CD4-positive, alpha-beta T cell treated with Interleukin-17A for 1 hour (primary cell): ENCODE results near the gene RPGRIP1.

Experiments
- DNase-seq: peaks from one replicate; pipeline ENCODE4 v3.0.0-alpha.2; 2020

The RPGRIP1 gene

DNA sequence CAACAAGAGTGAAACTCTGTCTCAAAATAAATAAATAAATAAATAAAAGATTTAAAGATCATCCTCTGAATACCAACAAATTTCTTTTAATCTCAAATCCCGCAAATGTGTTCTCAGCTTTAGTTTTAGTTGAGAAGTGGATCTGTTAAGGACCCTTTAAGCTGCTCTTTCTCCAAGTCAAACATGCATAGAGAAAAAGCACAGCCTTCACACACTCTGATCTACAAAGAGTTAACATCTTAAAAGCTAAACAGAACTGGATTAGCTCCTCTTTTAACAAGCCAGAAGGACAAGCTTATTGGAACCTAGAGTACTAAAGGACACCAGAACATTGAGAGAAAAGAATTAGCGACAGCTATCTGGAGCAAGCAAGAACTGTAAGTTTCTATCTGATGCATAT lies at the start of gene RPGRIP1:
Gene RPGRIP1 (plus strand): TSS at position 301 of the 400 bp plus-strand sequence. CDS start 7,894 bp downstream, outside the sequence.
- no peak for DNase-seq

GRCh38 chr14:21231020-21231652 lies 48.7 kb upstream of the RPGRIP1 start:
- DNase-seq: peak; percentile 68

GRCh38 chr14:21233457-21234076 lies 46.3 kb upstream of the RPGRIP1 start:
- peak; percentile 51 for DNase-seq

- no peak for DNase-seq
Measured at GRCh38 chr14:21234112-21234511, 45.8 kb upstream of the RPGRIP1 start.

DNA sequence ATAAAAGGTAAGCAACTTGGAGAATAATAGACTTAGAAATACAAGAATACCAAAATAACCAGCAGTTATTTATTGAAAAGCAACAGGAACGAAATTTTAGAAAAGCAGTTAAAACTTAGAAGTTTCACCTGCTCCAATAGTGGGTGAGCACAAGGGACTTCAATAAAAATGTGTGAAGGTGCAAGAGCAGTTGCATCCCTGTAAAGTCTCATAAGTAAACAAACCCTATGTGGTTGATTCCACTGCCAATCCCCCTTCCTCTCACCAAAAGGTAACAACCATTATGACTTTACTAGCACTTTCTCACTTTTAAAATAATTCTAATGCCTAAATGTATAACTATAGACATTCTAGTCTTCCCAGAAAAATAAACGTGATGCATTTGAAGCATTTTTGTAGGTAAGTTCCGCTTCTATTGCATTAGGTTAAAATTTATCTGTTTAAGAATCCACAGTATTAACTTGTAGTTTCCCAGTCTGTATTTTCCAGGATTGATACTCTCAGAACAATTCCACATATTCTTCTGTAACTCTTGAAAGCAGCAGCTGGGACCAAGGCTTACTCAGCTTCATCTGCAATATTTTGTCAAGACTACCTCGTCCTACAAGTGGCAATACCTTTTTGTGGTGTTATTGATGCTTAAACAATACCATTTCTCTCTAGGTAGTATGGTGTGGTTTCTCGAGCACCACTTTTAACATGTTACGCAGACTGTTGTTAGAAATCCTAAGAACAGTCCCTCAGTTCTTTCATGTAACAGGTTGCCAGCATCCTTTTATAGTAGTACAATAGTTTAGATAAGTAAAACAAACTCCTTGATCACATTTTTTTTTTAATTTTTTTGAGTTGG lies 42.7 kb upstream of the RPGRIP1 start:
- no peak for DNase-seq

- no peak for DNase-seq
Measured at GRCh38 chr14:21238823-21239518, 40.9 kb upstream of the RPGRIP1 start.

GRCh38 chr14:21240417-21240816 lies 39.5 kb upstream of the RPGRIP1 start:
- no peak for DNase-seq

GRCh38 chr14:21241218-21241819 lies 38.6 kb upstream of the RPGRIP1 start:
- DNase-seq: peak; percentile 56

- no peak for DNase-seq
Measured at GRCh38 chr14:21244544-21244943, 35.3 kb upstream of the RPGRIP1 start.

GRCh38 chr14:21245813-21246212 lies 34.1 kb upstream of the RPGRIP1 start:
- no peak for DNase-seq

DNA sequence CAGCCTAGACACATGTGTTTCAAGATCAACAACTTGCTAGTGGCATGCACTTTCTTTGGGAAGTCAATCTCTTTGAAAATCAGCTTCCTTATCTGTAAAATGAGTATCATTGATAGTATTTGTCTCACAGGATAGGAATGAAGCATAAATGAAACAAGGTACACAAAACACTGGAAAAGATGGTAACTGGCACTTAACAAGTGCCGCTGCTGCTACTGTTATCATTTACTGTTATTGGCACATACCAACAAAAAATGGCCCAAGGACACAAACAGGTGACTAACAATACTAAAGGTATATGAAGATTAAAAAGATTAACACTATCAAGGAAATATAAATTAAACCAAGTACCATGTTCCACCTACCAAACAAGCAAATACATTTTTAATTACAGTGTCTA lies 31.5 kb upstream of the RPGRIP1 start:
- no peak for DNase-seq

DNA sequence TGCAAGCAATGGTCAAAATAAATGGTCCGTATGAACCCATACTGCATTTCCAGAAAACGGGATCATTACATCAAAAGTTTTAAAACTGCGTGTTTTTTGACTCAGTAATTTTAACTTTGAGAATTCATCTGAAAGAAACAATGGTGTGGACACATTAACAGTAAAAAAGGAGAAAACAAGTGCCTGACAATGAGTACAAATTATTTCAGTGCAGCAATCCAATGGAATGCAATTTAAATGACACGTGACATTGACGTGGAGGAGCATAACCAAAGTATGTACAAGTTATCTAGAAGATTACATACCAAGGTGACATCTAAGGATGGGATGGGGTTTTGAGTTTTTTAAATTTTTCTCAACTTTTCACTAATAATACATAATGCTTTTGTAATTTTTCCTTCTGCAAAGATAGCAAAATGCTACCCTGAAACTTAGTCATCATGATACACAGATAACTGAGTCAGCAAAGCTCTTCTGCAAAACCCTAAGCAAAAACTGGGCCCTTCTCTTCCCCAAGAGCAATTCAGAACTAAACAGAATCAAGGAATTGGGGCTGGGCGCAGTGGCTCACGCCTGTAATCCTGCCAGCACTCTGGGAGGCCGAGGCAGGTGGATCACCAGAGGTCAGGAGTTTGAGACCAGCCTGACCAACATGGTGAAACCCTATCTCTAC lies 31.0 kb upstream of the RPGRIP1 start:
- DNase-seq: no peak

DNA sequence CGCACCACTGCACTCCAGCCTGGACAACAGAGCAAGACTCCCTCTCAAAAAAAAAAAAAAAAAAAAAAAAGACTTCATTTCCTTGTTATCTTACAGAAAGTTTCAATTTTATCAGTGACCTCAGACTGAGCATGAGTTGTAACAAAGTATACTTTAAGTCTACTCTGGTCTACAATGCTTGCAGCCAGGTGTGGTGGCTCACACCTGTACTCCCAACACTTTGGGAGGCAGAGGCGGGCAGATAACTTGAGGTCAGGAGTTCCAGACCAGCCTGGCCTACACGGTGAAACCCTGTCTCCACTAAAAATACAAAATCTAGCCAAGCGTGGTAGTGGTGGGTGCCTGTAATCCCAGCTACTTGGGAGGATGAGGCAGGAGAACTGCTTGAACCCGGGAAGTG lies 28.7 kb upstream of the RPGRIP1 start:
- DNase-seq: no peak

GRCh38 chr14:21252149-21252548 lies 27.7 kb upstream of the RPGRIP1 start:
- DNase-seq: no peak

- peak; percentile 19 for DNase-seq
Measured at GRCh38 chr14:21255385-21256101, 24.3 kb upstream of the RPGRIP1 start.

DNA sequence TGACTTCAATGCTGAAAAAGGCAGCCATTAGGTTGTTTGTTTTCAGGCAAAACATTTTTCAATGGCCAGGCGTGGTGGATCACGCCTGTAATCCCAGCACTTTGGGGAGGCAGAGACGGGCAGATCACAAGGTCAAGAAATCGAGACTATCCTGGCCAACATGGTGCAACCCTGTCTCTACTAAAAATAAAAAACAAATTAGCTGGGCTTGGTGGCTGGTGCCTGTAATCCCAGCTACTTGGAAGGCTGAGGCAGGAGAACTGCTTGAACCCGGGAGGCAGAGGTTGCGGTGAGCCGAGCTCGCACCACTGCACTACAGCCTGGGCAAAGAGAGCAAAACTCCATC lies 23.8 kb upstream of the RPGRIP1 start:
- peak; percentile 5 for DNase-seq

- DNase-seq: peak; percentile 17
Measured at GRCh38 chr14:21256539-21257393, 23.1 kb upstream of the RPGRIP1 start.

GRCh38 chr14:21257394-21257909 lies 22.4 kb upstream of the RPGRIP1 start:
- DNase-seq: peak; percentile 37

DNA sequence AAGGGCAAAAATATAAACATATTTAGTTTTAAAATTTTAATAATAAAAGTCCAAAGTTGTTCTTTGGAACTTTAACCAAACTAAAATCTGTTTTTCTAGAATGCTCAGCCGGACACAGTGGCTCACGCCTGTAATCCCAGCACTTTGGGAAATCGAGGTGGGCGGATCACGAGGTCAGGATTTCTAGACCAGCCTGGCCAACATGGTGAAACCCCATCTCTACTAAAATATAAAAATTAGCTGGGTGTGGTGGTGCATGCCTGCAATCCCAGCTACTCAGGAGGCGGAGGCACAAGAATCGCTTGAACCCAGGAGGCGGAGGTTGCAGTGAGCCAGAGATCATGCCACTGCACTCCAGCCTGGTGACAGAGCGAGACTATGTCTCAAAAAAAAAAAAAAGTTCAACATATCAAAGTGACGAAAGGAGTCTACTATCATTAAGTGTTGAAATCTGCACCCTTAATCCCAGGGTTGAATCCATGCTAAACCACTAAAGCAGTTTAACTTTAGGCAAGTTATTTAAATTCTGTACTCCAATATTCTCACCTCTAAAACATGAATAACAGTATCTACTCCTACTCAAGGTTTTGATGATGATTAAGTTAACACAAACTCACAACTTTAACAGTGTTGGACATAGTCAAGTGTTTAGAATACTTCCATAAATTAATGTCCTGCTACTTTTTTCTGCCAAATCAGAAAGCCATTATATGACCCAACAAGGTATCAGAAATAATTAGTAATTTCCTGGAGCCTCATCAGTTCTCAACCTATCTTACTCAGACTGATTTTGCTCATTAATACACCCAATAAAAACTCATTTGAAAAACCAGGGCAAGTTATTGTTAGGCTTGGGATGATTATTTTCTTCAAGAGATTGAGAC lies 21.6 kb upstream of the RPGRIP1 start:
- peak; percentile 18 for DNase-seq
